ENCODE results near the gene MACROD2.

Gene MACROD2

GRCh38 chr20:15756754-15757115, 1761.4 kb downstream of the MACROD2 start:
- DNase-seq (ENCODE audit: low read depth) = no peak
- no peak for TF ChIP-seq CTCF (IDR thresholded peaks at IDR 0.05; ENCODE audit: low read depth, low read length, missing control alignments)
- in situ Hi-C loops (cut with HindIII; ENCODE audit: low sequenced_read_pairs) = no loop called here
- H3K4me3 ChIP-seq (ENCODE audit: low read depth, low read length) = no peak overlapping the region

GRCh38 chr20:15759594-15759993, 1764.3 kb downstream of the MACROD2 start:
- in situ Hi-C loops (cut with HindIII; ENCODE audit: low sequenced_read_pairs) = no loop called here
- no peak for DNase-seq (ENCODE audit: low read depth)
- TF ChIP-seq CTCF (IDR thresholded peaks at IDR 0.05; ENCODE audit: low read depth, low read length, missing control alignments) = no peak
- no peak overlapping the region for H3K4me3 ChIP-seq (ENCODE audit: low read depth, low read length)

DNA sequence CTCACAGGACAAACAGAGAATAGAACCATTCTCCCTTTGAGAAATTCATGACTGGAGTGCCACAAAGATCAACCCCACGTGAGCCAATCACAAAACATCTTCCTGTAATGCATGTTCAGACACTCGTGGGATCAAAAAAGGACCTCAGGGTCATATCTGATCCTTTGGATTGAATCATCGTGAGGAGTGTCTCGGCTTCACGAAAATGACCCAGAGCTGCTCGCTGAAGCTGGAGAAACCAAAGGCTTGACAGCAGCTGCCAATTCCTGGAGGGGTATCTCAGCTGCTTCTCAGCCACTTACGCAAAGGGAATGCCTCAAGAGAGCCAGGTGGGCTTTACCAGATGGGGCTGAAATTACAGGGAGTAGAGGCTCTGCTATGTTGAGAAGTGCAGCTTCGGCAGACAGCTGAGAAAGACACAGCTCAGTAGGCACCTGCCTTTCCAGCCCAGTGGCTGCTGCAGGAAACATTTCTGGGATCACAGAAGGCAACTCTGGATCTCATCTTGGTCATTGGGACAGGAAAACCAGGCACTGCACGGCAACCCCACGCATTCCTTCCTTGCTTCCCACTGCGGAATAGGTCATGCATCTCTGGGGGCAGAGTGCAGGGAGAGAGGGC, 1764.8 kb downstream of the MACROD2 start:
- DNase-seq (ENCODE audit: low read depth) = no peak

DNA sequence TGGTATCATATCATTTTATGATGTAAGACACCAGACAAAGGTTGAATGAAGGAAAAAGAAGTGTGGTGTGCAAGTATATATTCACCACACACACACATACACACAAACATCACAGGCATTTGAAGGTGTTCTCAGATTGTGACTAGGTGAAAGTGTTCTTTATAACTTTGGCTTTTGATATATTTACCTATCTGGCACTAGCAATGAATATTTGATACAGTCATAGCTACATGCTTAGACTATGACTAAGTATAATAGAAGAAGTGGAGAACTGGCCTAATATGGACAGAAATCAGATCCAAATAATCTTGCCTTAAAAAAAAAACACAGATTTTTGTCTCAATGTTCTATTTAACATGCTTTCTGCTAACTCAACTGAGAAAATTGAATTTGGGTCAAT, 1768.0 kb downstream of the MACROD2 start:
- no peak overlapping the region for H3K4me3 ChIP-seq (ENCODE audit: low read depth, low read length)
- in situ Hi-C loops (cut with HindIII; ENCODE audit: low sequenced_read_pairs) = no loop called here
- DNase-seq (ENCODE audit: low read depth) = no peak
- no peak for TF ChIP-seq CTCF (IDR thresholded peaks at IDR 0.05; ENCODE audit: low read depth, low read length, missing control alignments)

More for the DNA sequence above, 1764.8 kb downstream of the MACROD2 start:
- H3K4me3 ChIP-seq (ENCODE audit: low read depth, low read length) = no peak overlapping the region
- TF ChIP-seq CTCF (IDR thresholded peaks at IDR 0.05; ENCODE audit: low read depth, low read length, missing control alignments) = no peak
- in situ Hi-C loops (cut with HindIII; ENCODE audit: low sequenced_read_pairs) = no loop called here

GRCh38 chr20:15767586-15767985, 1772.3 kb downstream of the MACROD2 start:
- in situ Hi-C loops (cut with HindIII; ENCODE audit: low sequenced_read_pairs) = no loop called here
- H3K4me3 ChIP-seq (ENCODE audit: low read depth, low read length) = no peak overlapping the region
- TF ChIP-seq CTCF (IDR thresholded peaks at IDR 0.05; ENCODE audit: low read depth, low read length, missing control alignments) = no peak
- DNase-seq (ENCODE audit: low read depth) = no peak

GRCh38 chr20:15767999-15768741, 1772.9 kb downstream of the MACROD2 start:
- no peak for DNase-seq (ENCODE audit: low read depth)
- TF ChIP-seq CTCF (IDR thresholded peaks at IDR 0.05; ENCODE audit: low read depth, low read length, missing control alignments) = no peak
- in situ Hi-C loops (cut with HindIII; ENCODE audit: low sequenced_read_pairs) = no loop called here
- no peak overlapping the region for H3K4me3 ChIP-seq (ENCODE audit: low read depth, low read length)

Data from astrocyte of the cerebellum (primary cell).